GM20431 (cell line): ENCODE results near the gene FILIP1.

Experiments used
- in situ Hi-C: fragments of 300-500 bp; cut with MseI, MboI; formaldehyde crosslinking; loops from one replicate; pipeline ENCODE4 v1.15.0; 2020; ENCODE audit warnings: low sequenced_read_pairs; ENCODE audit not compliant: unreplicated experiment

Gene FILIP1

GRCh38 chr6:75494290-75494689 lies 690 bp upstream of the FILIP1 start:
- in situ Hi-C loops: no loop called here

- in situ Hi-C loops: no loop called here
Observed at GRCh38 chr6:75492386-75493153, 1.0 kb downstream of the FILIP1 start.

- in situ Hi-C loops: no loop called here
Observed at GRCh38 chr6:75491291-75491690, 2.3 kb downstream of the FILIP1 start.

GRCh38 chr6:75490706-75491105 lies 2.9 kb downstream of the FILIP1 start:
- in situ Hi-C loops: no loop called here

- in situ Hi-C loops: no loop called here
Observed at GRCh38 chr6:75489025-75489424, 4.6 kb downstream of the FILIP1 start.

GRCh38 chr6:75488033-75488432 lies 5.6 kb downstream of the FILIP1 start:
- in situ Hi-C loops: no loop called here

- in situ Hi-C loops: no loop called here
Observed at GRCh38 chr6:75486850-75487518, 6.6 kb downstream of the FILIP1 start.

- in situ Hi-C loops: no loop called here
Observed at GRCh38 chr6:75484535-75484934, 9.1 kb downstream of the FILIP1 start.

GRCh38 chr6:75483136-75483952 lies 10.3 kb downstream of the FILIP1 start:
- in situ Hi-C loops: no loop called here

GRCh38 chr6:75481936-75482593 lies 11.5 kb downstream of the FILIP1 start:
- in situ Hi-C loops: no loop called here

GRCh38 chr6:75481394-75481793 lies 12.2 kb downstream of the FILIP1 start:
- in situ Hi-C loops: no loop called here

GRCh38 chr6:75480425-75480824 lies 13.2 kb downstream of the FILIP1 start:
- in situ Hi-C loops: no loop called here

- in situ Hi-C loops: no loop called here
Observed at GRCh38 chr6:75479712-75480111, 13.9 kb downstream of the FILIP1 start.

- in situ Hi-C loops: no loop called here
Observed at GRCh38 chr6:75478929-75479328, 14.7 kb downstream of the FILIP1 start.

- in situ Hi-C loops: no loop called here
Observed at GRCh38 chr6:75472885-75473284, 20.7 kb downstream of the FILIP1 start.

- in situ Hi-C loops: no loop called here
Observed at GRCh38 chr6:75467966-75468365, 25.6 kb downstream of the FILIP1 start.

GRCh38 chr6:75467284-75467683 lies 26.3 kb downstream of the FILIP1 start:
- in situ Hi-C loops: no loop called here

GRCh38 chr6:75466636-75467035 lies 27.0 kb downstream of the FILIP1 start:
- in situ Hi-C loops: no loop called here

GRCh38 chr6:75463908-75464307 lies 29.7 kb downstream of the FILIP1 start:
- in situ Hi-C loops: no loop called here

- in situ Hi-C loops: no loop called here
Observed at GRCh38 chr6:75463061-75463460, 30.5 kb downstream of the FILIP1 start.
